ENCODE measurements around the gene GSPT1. TPM values are rescaled to one million over a fixed set of nuclear protein-coding genes. Genes with fewer than 3 reads are reported as not detected.
A peak's percentile ranks its signal among the peaks of the same experiment; 100 is the strongest.

Gene GSPT1
- total and polyA plus RNA-seq, 9 of the 15 experiments (the other 6 are each of a cell fraction or from before 2014, with no cell fraction given) = 63.8 to 269 (median 148) TPM

DNA sequence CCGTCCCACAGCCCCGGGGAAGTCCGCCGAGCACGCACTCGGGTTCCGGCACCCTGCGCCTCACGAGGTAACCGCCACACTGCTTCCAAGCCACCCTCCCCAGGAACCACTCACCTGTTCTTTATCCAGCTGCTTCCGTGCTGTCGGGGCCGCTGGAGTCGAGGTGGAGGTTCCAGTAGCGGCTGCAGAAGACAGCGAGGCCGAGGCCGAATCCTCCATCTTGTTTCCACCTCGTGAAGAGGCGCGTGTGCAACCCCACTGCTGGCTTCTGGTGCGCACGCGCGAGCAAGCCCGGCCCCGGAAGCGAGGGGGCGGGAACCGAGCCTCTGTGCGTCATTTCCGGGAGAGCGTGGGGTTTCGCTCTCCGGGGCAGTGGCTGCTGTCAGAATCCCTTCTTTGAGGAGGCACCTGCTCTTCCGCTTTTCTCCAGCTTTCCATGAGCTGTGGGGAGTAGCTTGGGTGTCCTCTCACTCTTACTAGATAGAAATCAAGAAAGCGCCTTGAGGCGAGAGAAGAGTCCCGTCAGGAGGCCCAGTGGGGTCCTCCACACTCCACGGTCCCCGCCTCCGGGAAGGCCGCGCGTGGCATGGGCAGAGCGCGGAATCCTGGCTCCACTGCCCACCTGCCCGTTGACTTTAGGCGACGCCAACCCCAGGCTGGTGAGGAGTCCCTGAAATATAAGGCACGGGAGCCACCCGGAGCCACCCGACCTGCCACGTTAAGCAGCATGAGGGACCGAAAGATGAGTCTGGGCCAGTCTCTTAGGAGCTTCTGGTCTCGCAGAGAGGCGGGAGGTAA, 64.3 kb downstream of the GSPT1 start, which contains the start of gene RSL1D1 (continued):
- TF ChIP-seq, protein P1, sequence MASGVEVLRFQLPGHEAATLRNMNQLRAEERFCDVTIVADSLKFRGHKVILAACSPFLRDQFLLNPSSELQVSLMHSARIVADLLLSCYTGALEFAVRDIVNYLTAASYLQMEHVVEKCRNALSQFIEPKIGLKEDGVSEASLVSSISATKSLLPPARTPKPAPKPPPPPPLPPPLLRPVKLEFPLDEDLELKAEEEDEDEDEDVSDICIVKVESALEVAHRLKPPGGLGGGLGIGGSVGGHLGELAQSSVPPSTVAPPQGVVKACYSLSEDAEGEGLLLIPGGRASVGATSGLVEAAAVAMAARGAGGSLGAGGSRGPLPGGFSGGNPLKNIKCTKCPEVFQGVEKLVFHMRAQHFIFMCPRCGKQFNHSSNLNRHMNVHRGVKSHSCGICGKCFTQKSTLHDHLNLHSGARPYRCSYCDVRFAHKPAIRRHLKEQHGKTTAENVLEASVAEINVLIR (CRISPR knock-in tag; IDR thresholded peaks at IDR 0.05) = peak; percentile 85
- TF ChIP-seq GATAD2A (IDR thresholded peaks at IDR 0.05) (no peak), TOE1 (IDR thresholded peaks at IDR 0.05; ENCODE audit: borderline replicate concordance) (peak; percentile 59; the same call in 1 of the 2 replicates), TOE1 (CRISPR knock-in tag; IDR thresholded peaks at IDR 0.05; ENCODE audit: borderline replicate concordance, low read depth) (0 out of 2 replicates have a peak, but pooled peaks have one; percentile 3), TAF7 (tag; IDR thresholded peaks at IDR 0.05) (peak; percentile 97), RBM17 (IDR thresholded peaks at IDR 0.05; ENCODE audit: borderline replicate concordance, low read depth, low read length) (no peak), ZNF143 (CRISPR knock-in tag; IDR thresholded peaks at IDR 0.05) (no peak), RBM39 (optimal IDR thresholded peaks at IDR 0.05; ENCODE audit: low read depth, low read length) (no peak), SRF (CRISPR knock-in tag; IDR thresholded peaks at IDR 0.05) (0 out of 4 replicates have a peak, but pooled peaks of 1 of the 2 experiments have one; percentile 14), ZNF354B (CRISPR knock-in tag; IDR thresholded peaks at IDR 0.05) (no peak), PTBP1 (IDR thresholded peaks at IDR 0.05; ENCODE audit: low read depth, low read length) (no peak), GTF2E2 (tag; IDR thresholded peaks at IDR 0.05) (peak; percentile 76; the same call in 1 of the 2 replicates)
- TF ChIP-seq, protein P2, sequence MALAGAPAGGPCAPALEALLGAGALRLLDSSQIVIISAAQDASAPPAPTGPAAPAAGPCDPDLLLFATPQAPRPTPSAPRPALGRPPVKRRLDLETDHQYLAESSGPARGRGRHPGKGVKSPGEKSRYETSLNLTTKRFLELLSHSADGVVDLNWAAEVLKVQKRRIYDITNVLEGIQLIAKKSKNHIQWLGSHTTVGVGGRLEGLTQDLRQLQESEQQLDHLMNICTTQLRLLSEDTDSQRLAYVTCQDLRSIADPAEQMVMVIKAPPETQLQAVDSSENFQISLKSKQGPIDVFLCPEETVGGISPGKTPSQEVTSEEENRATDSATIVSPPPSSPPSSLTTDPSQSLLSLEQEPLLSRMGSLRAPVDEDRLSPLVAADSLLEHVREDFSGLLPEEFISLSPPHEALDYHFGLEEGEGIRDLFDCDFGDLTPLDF (CRISPR knock-in tag; IDR thresholded peaks at IDR 0.05) = peak; percentile 21; the same call in 1 of the 2 replicates
- TF ChIP-seq, protein P3, sequence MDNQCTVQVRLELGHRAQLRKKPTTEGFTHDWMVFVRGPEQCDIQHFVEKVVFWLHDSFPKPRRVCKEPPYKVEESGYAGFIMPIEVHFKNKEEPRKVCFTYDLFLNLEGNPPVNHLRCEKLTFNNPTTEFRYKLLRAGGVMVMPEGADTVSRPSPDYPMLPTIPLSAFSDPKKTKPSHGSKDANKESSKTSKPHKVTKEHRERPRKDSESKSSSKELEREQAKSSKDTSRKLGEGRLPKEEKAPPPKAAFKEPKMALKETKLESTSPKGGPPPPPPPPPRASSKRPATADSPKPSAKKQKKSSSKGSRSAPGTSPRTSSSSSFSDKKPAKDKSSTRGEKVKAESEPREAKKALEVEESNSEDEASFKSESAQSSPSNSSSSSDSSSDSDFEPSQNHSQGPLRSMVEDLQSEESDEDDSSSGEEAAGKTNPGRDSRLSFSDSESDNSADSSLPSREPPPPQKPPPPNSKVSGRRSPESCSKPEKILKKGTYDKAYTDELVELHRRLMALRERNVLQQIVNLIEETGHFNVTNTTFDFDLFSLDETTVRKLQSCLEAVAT (IDR thresholded peaks at IDR 0.05) = peak in 1 of 2 experiments; percentile 76; a peak in 1 of 4 replicates
- TF ChIP-seq, protein P4, sequence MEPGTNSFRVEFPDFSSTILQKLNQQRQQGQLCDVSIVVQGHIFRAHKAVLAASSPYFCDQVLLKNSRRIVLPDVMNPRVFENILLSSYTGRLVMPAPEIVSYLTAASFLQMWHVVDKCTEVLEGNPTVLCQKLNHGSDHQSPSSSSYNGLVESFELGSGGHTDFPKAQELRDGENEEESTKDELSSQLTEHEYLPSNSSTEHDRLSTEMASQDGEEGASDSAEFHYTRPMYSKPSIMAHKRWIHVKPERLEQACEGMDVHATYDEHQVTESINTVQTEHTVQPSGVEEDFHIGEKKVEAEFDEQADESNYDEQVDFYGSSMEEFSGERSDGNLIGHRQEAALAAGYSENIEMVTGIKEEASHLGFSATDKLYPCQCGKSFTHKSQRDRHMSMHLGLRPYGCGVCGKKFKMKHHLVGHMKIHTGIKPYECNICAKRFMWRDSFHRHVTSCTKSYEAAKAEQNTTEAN (CRISPR knock-in tag; IDR thresholded peaks at IDR 0.05) = peak; percentile 92
- TF ChIP-seq, protein P5, sequence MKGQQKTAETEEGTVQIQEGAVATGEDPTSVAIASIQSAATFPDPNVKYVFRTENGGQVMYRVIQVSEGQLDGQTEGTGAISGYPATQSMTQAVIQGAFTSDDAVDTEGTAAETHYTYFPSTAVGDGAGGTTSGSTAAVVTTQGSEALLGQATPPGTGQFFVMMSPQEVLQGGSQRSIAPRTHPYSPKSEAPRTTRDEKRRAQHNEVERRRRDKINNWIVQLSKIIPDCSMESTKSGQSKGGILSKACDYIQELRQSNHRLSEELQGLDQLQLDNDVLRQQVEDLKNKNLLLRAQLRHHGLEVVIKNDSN (CRISPR knock-in tag; IDR thresholded peaks at IDR 0.05) = peak; percentile 9; the same call in 1 of the 2 replicates
- TF ChIP-seq, protein P6, sequence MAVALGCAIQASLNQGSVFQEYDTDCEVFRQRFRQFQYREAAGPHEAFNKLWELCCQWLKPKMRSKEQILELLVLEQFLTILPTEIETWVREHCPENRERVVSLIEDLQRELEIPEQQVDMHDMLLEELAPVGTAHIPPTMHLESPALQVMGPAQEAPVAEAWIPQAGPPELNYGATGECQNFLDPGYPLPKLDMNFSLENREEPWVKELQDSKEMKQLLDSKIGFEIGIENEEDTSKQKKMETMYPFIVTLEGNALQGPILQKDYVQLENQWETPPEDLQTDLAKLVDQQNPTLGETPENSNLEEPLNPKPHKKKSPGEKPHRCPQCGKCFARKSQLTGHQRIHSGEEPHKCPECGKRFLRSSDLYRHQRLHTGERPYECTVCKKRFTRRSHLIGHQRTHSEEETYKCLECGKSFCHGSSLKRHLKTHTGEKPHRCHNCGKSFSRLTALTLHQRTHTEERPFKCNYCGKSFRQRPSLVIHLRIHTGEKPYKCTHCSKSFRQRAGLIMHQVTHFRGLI (CRISPR knock-in tag; IDR thresholded peaks at IDR 0.05) = no peak

Measured in K562 (cell line).